Kidney (tissue), 14 donors: Measurements from ENCODE around the gene MAML3. TPM values are rescaled to one million over a fixed set of nuclear protein-coding genes. Genes with fewer than 3 reads are reported as not detected.

Source experiments
- DNase-seq, 5 donors: peaks; one replicate each; pipeline ENCODE4 v3.0.0-alpha.2; 2013 to 2020
- FAIRE-seq: peaks from 2 replicates; lab custom pipeline; 2012; peaks lifted over from hg19 to GRCh38; lab: Jason Lieb, UNC
- H3K27ac ChIP-seq, 2 donors: one replicate each; pipeline ENCODE4 v1.7.0; 2013; ENCODE audit warnings: low read depth in 2 of 2, low read length in 2 of 2, inconsistent platforms in 1 of 2
- H3K27me3 ChIP-seq: one replicate; pipeline ENCODE4 v1.7.1; 2013; ENCODE audit warnings: low read length, inconsistent platforms; ENCODE audit not compliant: control insufficient read depth, insufficient read depth
- H3K36me3 ChIP-seq, 3 donors: one replicate each; pipeline versions ENCODE4 v1.7.0 to v1.7.1; 2013; ENCODE audit warnings: low read length in 3 of 3, control low read depth in 1 of 3, inconsistent platforms in 1 of 3; ENCODE audit not compliant: insufficient read depth in 3 of 3, control insufficient read depth in 2 of 3
- H3K4me1 ChIP-seq, 3 donors: one replicate each; pipeline versions ENCODE4 v1.7.0 to v1.7.1; 2013; ENCODE audit warnings: low read length in 3 of 3, inconsistent platforms in 1 of 3, low read depth in 1 of 3; ENCODE audit not compliant: control insufficient read depth in 2 of 3, insufficient read depth in 2 of 3
- H3K4me3 ChIP-seq, 3 donors: one replicate each; pipeline versions ENCODE4 v1.7.0 to v1.8.1; 2013; ENCODE audit warnings: low read length in 3 of 3, control low read depth in 1 of 3, inconsistent platforms in 1 of 3
- H3K9ac ChIP-seq, 3 donors: one replicate each; pipeline versions ENCODE4 v1.7.0 to v1.7.1; 2013; ENCODE audit warnings: low read length in 3 of 3, control low read depth in 1 of 3, inconsistent platforms in 1 of 3
- H3K9me3 ChIP-seq, 3 donors: one replicate each; pipeline versions ENCODE4 v1.7.0 to v1.7.1; 2013; ENCODE audit warnings: low read length in 3 of 3, control low read depth in 1 of 3, inconsistent platforms in 1 of 3; ENCODE audit not compliant: control insufficient read depth in 2 of 3, insufficient read depth in 1 of 3
- CTCF ChIP-seq: IDR thresholded peaks from 3 replicates; pipeline ENCODE4 v1.5.1; 2012; ENCODE audit warnings: mild to moderate bottlenecking, moderate library complexity, borderline replicate concordance; ENCODE audit not compliant: insufficient read depth; ENCODE audit errors: extremely low read depth
- intact Hi-C: fragments of 100-400 bp; cut with DNase I; formaldehyde crosslinking; loops from one replicate; pipeline ENCODE4 v1.11.1; 2022
- polyA plus RNA-seq: library from polyadenylated mRNA; stranded (reverse); fragments of 350-450 nt; fragmentation: Illumina TruSeq; extraction: RNeasy Lipid Tissue Mini Kit (QIAGEN cat#74804); gene quantifications from one replicate; pipeline ENCODE4 v1.2.3, GENCODE V29; 2014; ENCODE audit warnings: low read depth, low replicate concordance; ENCODE audit not compliant: insufficient read depth
- total RNA-seq: library from RNA; stranded (reverse); fragmentation: NEBNext Ultra II Directional; extraction: Animal tissue kit (Norgen Biotek cat#: 25700); gene quantifications from one replicate; pipeline ENCODE4 v1.2.1, GENCODE V29; 2021
- donor health status: control.
- donor health status: control.
- donor health status: control.
- donor health status: control.
- donor health status: control.
- donor health status: DM: yes; HTN: yes; CAD: no.
- donor health status: Normal renal cell carcinoma (clear cell type).

Gene MAML3
- total and polyA plus RNA-seq, 2 donors from 2014 or later, result 1.4 to 10.4 TPM

GRCh38 chr4:140038031-140038533 lies 115.9 kb downstream of the MAML3 start:
- H3K9me3 ChIP-seq, result no peaks in the 10 kb centered on the region
- no peak for TF ChIP-seq CTCF
- no peak overlapping the region for H3K4me3 ChIP-seq
- DNase-seq (no peak), FAIRE-seq (no peak)
- H3K27me3 ChIP-seq, result no peaks in the 10 kb centered on the region
- intact Hi-C loops, result no loop called here
- H3K9ac ChIP-seq, result no peak overlapping the region
- H3K27ac ChIP-seq, result no peak overlapping the region
- H3K36me3 ChIP-seq, result no peaks in the 10 kb centered on the region
- no peaks in the 10 kb centered on the region for H3K4me1 ChIP-seq

- H3K27me3 ChIP-seq, result no peaks in the 10 kb centered on the region
- no peaks in the 10 kb centered on the region for H3K9me3 ChIP-seq
- H3K36me3 ChIP-seq, result no peaks in the 10 kb centered on the region
- TF ChIP-seq CTCF, result no peak
- H3K4me1 ChIP-seq, result no peaks in the 10 kb centered on the region
- no peak overlapping the region for H3K27ac ChIP-seq
- DNase-seq (no peak), FAIRE-seq (no peak)
- no peak overlapping the region for H3K9ac ChIP-seq
- H3K4me3 ChIP-seq, result no peak overlapping the region
- intact Hi-C loops, result no loop called here
Observed at GRCh38 chr4:140037353-140038030, 116.5 kb downstream of the MAML3 start.

- Histone ChIP-seq H3K9me3 (no peaks in the 10 kb centered on the region), H3K9ac (no peak overlapping the region), H3K4me3 (no peak overlapping the region), H3K27ac (no peak overlapping the region), H3K4me1 (no peaks in the 10 kb centered on the region), H3K27me3 (no peaks in the 10 kb centered on the region), H3K36me3 (no peaks in the 10 kb centered on the region)
- FAIRE-seq (no peak), DNase-seq (no peak)
- intact Hi-C loops, result no loop called here
- no peak for TF ChIP-seq CTCF
Observed at GRCh38 chr4:140031706-140032105, 122.3 kb downstream of the MAML3 start.

- no peak for DNase-seq
- H3K9me3 ChIP-seq, result no peaks in the 10 kb centered on the region
- no peak overlapping the region for H3K9ac ChIP-seq
- H3K36me3 ChIP-seq, result no peaks in the 10 kb centered on the region
- no peak for TF ChIP-seq CTCF
- FAIRE-seq, result no peak
- no peaks in the 10 kb centered on the region for H3K27me3 ChIP-seq
- intact Hi-C loops, result no loop called here
- no peak overlapping the region for H3K4me3 ChIP-seq
- no peak overlapping the region for H3K27ac ChIP-seq
- no peaks in the 10 kb centered on the region for H3K4me1 ChIP-seq
Observed at GRCh38 chr4:140031061-140031460, 122.9 kb downstream of the MAML3 start.
